ENCODE measurements around the gene TIGD1.
"Not testable (repeated sequence)": the region's sequence is repeated elsewhere in the genome, so short reads cannot be mapped to it uniquely, and the experiment has no call there.

TIGD1 gene

GRCh38 chr2:232570481-232570880, 20.1 kb upstream of the TIGD1 start:
- not testable (repeated sequence) for DNase-seq (ENCODE audit: low spot score)

GRCh38 chr2:232569541-232569940, 19.2 kb upstream of the TIGD1 start:
- no peak for DNase-seq (ENCODE audit: low spot score)

GRCh38 chr2:232568161-232568560, 17.8 kb upstream of the TIGD1 start:
- DNase-seq (ENCODE audit: low spot score) = no peak

- no peak for DNase-seq (ENCODE audit: low spot score)
These were observed 17.4 kb upstream of the TIGD1 start for GRCh38 chr2:232567721-232568120.

DNA sequence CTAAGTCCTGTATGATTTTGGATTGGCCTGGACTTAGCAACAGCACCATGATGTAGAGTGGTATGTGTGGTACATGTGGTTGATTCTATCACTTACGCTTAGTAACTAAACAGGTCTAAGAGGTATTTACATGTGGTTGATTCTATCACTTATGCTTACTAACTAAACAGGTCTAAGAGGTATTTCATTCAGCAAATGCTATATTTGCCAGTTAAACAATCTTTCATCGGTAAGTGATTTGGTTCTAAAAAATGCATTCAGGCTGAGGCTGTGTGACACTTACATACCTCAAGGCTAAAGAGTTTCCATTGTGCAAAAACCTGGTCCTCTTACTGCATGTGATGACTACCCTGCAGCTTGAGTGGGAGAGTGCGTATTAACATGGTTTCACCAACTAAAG, 13.2 kb upstream of the TIGD1 start:
- no peak for DNase-seq (ENCODE audit: low spot score)

GRCh38 chr2:232562515-232563151, 12.3 kb upstream of the TIGD1 start:
- DNase-seq (ENCODE audit: low spot score) = no peak

GRCh38 chr2:232556426-232556825, 6.1 kb upstream of the TIGD1 start:
- DNase-seq (ENCODE audit: low spot score) = no peak

DNA sequence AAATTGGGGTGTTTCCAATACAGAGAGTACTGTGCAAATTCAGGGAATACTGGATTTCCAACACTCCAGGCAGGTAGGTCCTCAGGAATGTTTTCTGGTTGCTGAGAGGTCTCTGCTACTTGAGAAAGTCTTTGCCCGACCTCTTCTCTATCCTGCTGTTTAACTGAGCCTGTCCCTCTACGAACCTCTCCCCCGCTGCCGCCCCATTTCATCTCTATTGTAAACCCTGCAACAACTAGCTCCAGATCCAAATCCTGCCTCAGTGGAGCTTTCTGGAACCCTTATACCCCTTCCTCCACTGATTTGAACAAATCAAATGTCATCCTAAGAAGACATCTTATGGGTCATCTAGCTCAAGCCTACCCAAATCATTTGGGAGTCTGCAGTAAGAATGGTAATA, 1.4 kb upstream of the TIGD1 start:
- no peak for DNase-seq (ENCODE audit: low spot score)

GRCh38 chr2:232551250-232551638, 887 bp upstream of the TIGD1 start:
- DNase-seq (ENCODE audit: low spot score) = no peak

GRCh38 chr2:232549655-232550353, 553 bp downstream of the TIGD1 start:
- no peak for DNase-seq (ENCODE audit: low spot score)

DNA sequence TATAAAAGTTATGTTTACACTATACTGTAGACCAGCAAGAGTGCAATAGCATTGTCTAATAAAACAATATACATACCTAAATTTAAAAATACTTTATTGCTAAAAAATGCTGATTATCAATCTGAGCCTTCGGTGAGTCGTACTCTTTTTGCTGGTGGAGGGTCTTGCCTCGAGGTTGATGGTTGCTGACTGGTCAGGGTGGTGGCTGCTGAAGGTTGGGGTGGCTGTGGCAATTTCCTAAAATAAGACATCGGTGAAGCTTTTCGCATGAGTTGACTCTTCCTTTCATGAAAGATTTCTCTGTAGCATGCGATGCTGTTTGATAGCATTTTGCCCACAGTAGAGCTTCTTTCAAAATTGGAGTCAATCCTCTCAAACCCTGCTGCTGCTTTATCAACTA, 2.4 kb downstream of the TIGD1 start:
- no peak for DNase-seq (ENCODE audit: low spot score)

DNA sequence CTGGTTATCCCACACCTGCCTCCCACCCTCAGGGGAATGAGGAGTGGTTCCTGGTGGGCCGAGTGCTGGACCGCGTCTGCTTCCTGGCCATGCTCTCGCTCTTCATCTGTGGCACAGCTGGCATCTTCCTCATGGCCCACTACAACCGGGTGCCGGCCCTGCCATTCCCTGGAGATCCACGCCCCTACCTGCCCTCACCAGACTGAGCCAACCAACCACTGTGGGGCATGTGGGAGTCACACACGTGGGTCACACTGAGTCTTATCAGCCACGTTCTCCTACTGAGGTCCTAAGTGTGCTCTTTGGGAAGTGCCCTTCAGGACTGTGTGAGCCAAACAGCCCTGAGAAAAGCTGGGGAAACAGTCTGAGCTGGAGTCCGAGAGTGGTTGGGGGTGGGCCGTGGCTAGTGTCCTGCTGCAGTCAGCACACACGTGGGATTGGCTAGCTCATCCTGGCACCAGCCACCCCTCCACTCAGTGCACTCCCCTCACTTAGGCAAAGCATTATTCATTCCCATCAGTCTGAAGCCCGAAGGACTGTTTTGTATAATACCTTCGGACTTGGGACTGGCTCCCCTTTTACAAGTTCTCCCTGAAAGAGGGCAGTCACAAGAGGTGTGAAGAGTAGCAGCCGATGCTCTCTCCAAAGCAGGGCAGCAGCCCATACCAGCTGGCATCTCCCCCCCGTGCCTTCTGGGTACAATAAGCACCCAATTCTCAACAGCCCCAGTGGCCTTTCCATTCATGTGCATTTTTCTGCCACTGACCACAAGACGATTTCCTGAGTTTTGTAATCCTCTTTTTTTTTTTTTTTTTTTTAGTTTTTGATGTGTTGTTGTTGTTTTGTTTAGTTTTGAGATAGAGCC, 4.6 kb downstream of the TIGD1 start:
- DNase-seq (ENCODE audit: low spot score) = no peak

- no peak for DNase-seq (ENCODE audit: low spot score)
These were observed 5.7 kb downstream of the TIGD1 start for GRCh38 chr2:232544674-232545073.

GRCh38 chr2:232543928-232544631, 6.3 kb downstream of the TIGD1 start:
- DNase-seq (ENCODE audit: low spot score) = no peak

DNA sequence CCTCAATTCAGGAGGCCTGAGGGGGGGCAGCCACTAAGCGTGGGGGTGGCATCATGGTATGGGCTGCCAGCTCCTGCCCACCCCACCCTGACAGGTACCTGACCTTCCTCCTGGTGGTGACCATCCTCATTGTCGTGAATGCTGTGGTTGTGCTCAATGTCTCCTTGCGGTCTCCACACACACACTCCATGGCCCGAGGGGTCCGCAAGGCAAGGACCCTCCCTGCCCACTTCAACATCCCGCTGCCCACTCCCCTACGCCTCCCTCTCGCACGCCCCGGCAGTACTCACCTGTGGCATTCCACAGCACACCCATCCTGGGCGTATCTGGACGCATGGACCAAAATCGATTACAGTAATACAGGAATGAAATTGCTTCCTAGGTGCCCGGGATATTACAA, 6.9 kb downstream of the TIGD1 start:
- no peak for DNase-seq (ENCODE audit: low spot score)

DNA sequence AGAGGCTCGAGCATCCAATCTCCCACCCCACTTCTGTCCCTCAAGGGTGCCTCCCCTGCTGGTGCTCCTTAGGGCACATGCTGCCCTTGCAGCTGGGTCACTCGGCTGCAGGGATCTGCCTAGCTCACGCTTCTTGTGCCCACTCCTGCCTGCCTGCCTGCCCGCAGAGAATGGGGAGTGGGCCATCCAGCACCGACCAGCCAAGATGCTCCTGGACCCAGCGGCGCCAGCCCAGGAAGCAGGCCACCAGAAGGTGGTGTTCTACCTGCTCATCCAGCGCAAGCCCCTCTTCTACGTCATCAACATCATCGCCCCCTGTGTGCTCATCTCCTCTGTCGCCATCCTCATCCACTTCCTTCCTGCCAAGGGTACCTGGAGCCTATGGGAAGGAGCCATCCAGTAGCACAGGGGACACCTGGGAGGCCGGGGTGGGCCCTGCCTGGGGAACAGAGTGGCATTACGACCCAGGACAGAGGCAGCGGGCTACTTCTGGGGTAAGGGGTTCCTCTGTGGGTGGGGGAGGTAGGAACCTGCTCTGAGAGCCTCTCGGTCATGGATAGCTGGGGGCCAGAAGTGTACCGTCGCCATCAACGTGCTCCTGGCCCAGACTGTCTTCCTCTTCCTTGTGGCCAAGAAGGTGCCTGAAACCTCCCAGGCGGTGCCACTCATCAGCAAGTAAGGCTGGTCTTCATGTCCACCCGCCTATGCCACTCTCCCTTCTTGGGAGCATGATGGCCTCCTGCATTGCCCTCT, 7.5 kb downstream of the TIGD1 start:
- DNase-seq (ENCODE audit: low spot score) = no peak

- no peak for DNase-seq (ENCODE audit: low spot score)
These were observed 8.2 kb downstream of the TIGD1 start for GRCh38 chr2:232541961-232542714.

GRCh38 chr2:232541195-232541960, 9.0 kb downstream of the TIGD1 start:
- DNase-seq (ENCODE audit: low spot score) = no peak

- DNase-seq (ENCODE audit: low spot score) = no peak
These were observed 9.8 kb downstream of the TIGD1 start for GRCh38 chr2:232540441-232541041.

Data from SK-N-DZ (cell line).